H9 (cell line): Measurements from ENCODE around the gene SEMA4D. TPM values are rescaled to one million over a fixed set of nuclear protein-coding genes. Genes with fewer than 3 reads are reported as not detected.

Experiments used
- DNase-seq: peaks from one replicate; pipeline ENCODE4 v3.0.0-alpha.2; 2017
- H2AFZ ChIP-seq: one replicate; pipeline ENCODE4 v1.6.1; 2013; ENCODE audit warnings: mild to moderate bottlenecking, low read length, control low read depth, moderate library complexity
- H2AK5ac ChIP-seq: 2 replicates; pipeline ENCODE4 v1.6.1; 2013; ENCODE audit warnings: low read length, control low read depth, mixed read lengths; ENCODE audit not compliant: insufficient read length
- H2BK120ac ChIP-seq: one replicate; pipeline ENCODE4 v1.6.1; 2013; ENCODE audit warnings: low read depth, mild to moderate bottlenecking, low read length, control low read depth, inconsistent platforms; ENCODE audit not compliant: poor library complexity, severe bottlenecking
- H2BK12ac ChIP-seq: 2 replicates; pipeline ENCODE4 v1.6.1; 2013; ENCODE audit warnings: low read length, control low read depth, mixed read lengths, low read depth; ENCODE audit not compliant: insufficient read length
- H2BK15ac ChIP-seq: 2 replicates; pipeline ENCODE4 v1.6.1; 2013; ENCODE audit warnings: low read depth, low read length, control low read depth
- H2BK20ac ChIP-seq: one replicate; pipeline ENCODE4 v1.6.1; 2013; ENCODE audit warnings: low read depth, mild to moderate bottlenecking, low read length, control low read depth, inconsistent platforms; ENCODE audit not compliant: poor library complexity, severe bottlenecking
- H2BK5ac ChIP-seq: 2 replicates; pipeline ENCODE4 v1.6.1; 2013; ENCODE audit warnings: low read length, control low read depth, mixed read lengths; ENCODE audit not compliant: insufficient read length
- H3K14ac ChIP-seq: 2 replicates; pipeline ENCODE4 v1.6.1; 2013; ENCODE audit warnings: low read length, control low read depth; ENCODE audit not compliant: insufficient read depth
- H3K18ac ChIP-seq: 2 replicates; pipeline ENCODE4 v1.6.1; 2013; ENCODE audit warnings: low read depth, mild to moderate bottlenecking, mixed read lengths, low read length, control low read depth; ENCODE audit not compliant: insufficient read length
- H3K23ac ChIP-seq: 2 replicates; pipeline ENCODE4 v1.6.1; 2013; ENCODE audit warnings: low read length, control low read depth, mixed read lengths, low read depth; ENCODE audit not compliant: insufficient read length
- H3K23me2 ChIP-seq: 2 replicates; pipeline ENCODE4 v1.6.1; 2013; ENCODE audit warnings: low read depth, mild to moderate bottlenecking, mixed read lengths, low read length, control low read depth; ENCODE audit not compliant: insufficient read length, poor library complexity, severe bottlenecking
- H3K27ac ChIP-seq: 2 replicates; pipeline ENCODE4 v1.5.1; 2013; ENCODE audit warnings: low read length, control low read depth, mixed read lengths, low read depth; ENCODE audit not compliant: insufficient read length
- H3K27me3 ChIP-seq: 2 replicates; pipeline ENCODE4 v1.6.1; 2013; ENCODE audit warnings: low read length, control low read depth, inconsistent platforms; ENCODE audit not compliant: insufficient read depth
- H3K4ac ChIP-seq: 2 replicates; pipeline ENCODE4 v1.6.1; 2013; ENCODE audit warnings: low read depth, mild to moderate bottlenecking, control low read depth, inconsistent platforms, low read length, moderate library complexity
- H3K4me1 ChIP-seq: 2 replicates; pipeline ENCODE4 v1.6.1; 2013; ENCODE audit warnings: low read length, control low read depth, inconsistent platforms; ENCODE audit not compliant: insufficient read depth
- H3K4me2 ChIP-seq: 2 replicates; pipeline ENCODE4 v1.6.1; 2013; ENCODE audit warnings: low read length, control low read depth, mixed read lengths; ENCODE audit not compliant: insufficient read length, insufficient read depth
- H3K56ac ChIP-seq: 2 replicates; pipeline ENCODE4 v1.6.1; 2013; ENCODE audit warnings: low read depth, mild to moderate bottlenecking, mixed read lengths, low read length, control low read depth; ENCODE audit not compliant: insufficient read length
- H3K79me1 ChIP-seq: 2 replicates; pipeline ENCODE4 v1.6.1; 2013; ENCODE audit warnings: low read depth, mild to moderate bottlenecking, moderate library complexity, low read length, control low read depth, inconsistent platforms; ENCODE audit not compliant: insufficient read depth, poor library complexity, severe bottlenecking
- H3K79me2 ChIP-seq: 2 replicates; pipeline ENCODE4 v1.6.1; 2013; ENCODE audit warnings: low read length, control low read depth, inconsistent platforms; ENCODE audit not compliant: insufficient read depth
- H3K9ac ChIP-seq: 2 replicates; pipeline ENCODE4 v1.6.1; 2013; ENCODE audit warnings: low read length, control low read depth, mixed read lengths; ENCODE audit not compliant: insufficient read length; ENCODE audit errors: extremely low read depth
- H3K9me3 ChIP-seq: one replicate; pipeline ENCODE4 v1.6.1; 2013; ENCODE audit warnings: low read depth, low read length, inconsistent platforms; ENCODE audit not compliant: control insufficient read depth
- H3T11ph ChIP-seq: one replicate; pipeline ENCODE4 v1.6.1; 2013; ENCODE audit warnings: mild to moderate bottlenecking, low read length, control low read depth, inconsistent platforms
- H4K20me1 ChIP-seq: one replicate; pipeline ENCODE4 v1.6.1; 2013; ENCODE audit not compliant: control insufficient read depth, insufficient read length, insufficient read depth
- H4K5ac ChIP-seq: 2 replicates; pipeline ENCODE4 v1.6.1; 2013; ENCODE audit warnings: low read depth, mild to moderate bottlenecking, mixed read lengths, low read length, control low read depth; ENCODE audit not compliant: insufficient read length
- H4K8ac ChIP-seq: replicated peaks from 2 replicates; pipeline ENCODE4 v1.6.1; 2013; ENCODE audit warnings: low read length, control low read depth, mixed read lengths, low read depth; ENCODE audit not compliant: insufficient read length
- H4K91ac ChIP-seq: 2 replicates; pipeline ENCODE4 v1.6.1; 2013; ENCODE audit warnings: low read depth, mild to moderate bottlenecking, moderate library complexity, mixed read lengths, low read length, control low read depth; ENCODE audit not compliant: insufficient read length
- H3K27ac Mint-ChIP-seq, 3 experiments: 2 replicates in 2 of 3; 3 replicates in 1 of 3; pipeline ENCODE4 v1.8.0; 2020 to 2021; ENCODE audit warnings: mixed read lengths in 3 of 3, mild to moderate bottlenecking in 1 of 3, moderate library complexity in 1 of 3
- H3K27me3 Mint-ChIP-seq: 2 replicates; pipeline ENCODE4 v1.8.0; 2021; ENCODE audit warnings: low read depth, mild to moderate bottlenecking, moderate library complexity, mixed read lengths
- H3K36me3 Mint-ChIP-seq, 3 experiments: 2 replicates in 2 of 3; 3 replicates in 1 of 3; pipeline ENCODE4 v1.8.0; 2020 to 2021; ENCODE audit warnings: low read depth in 3 of 3, mixed read lengths in 3 of 3; ENCODE audit not compliant: insufficient read depth in 1 of 3
- H3K4me1 Mint-ChIP-seq, 2 experiments: 2 replicates each; pipeline ENCODE4 v1.8.0; 2020; ENCODE audit warnings: mixed read lengths in 2 of 2
- H3K4me3 Mint-ChIP-seq, 2 experiments: 2 replicates in 1 of 2; 3 replicates in 1 of 2; pipeline ENCODE4 v1.8.0; 2020 to 2021; ENCODE audit warnings: mild to moderate bottlenecking in 2 of 2, mixed read lengths in 2 of 2, moderate library complexity in 1 of 2
- H3K9me3 Mint-ChIP-seq, 2 experiments: 2 replicates in 1 of 2; 3 replicates in 1 of 2; pipeline ENCODE4 v1.8.0; 2020; ENCODE audit warnings: mild to moderate bottlenecking in 2 of 2, mixed read lengths in 2 of 2, moderate library complexity in 1 of 2
- CTCF ChIP-seq: fragments of 200-600 bp; sonication (generic); conservative IDR thresholded peaks from 3 replicates; pipeline ENCODE4 v1.8.0; 2021; ENCODE audit warnings: antibody characterized with exemption, mild to moderate bottlenecking
- WGBS: extraction: QIAGEN DNeasy Blood & Tissue Kit; methylation state at CpG from one replicate; pipeline ENCODE4 v1.1.7; 2013; ENCODE audit warnings: missing lambda C conversion rate, low lambda C conversion rate, mixed read lengths; ENCODE audit not compliant: insufficient read length; ENCODE audit errors: extremely low coverage; 5-methylcytosine and 5-hydroxymethylcytosine counted together
- total RNA-seq: library from RNA; stranded (reverse); gene quantifications from 2 replicates; pipeline ENCODE4 v1.2.1, GENCODE V29; 2021

Gene SEMA4D
- total RNA-seq, 1 experiment from 2014 or later, result 47.2 TPM

- H3T11ph ChIP-seq, result no peak overlapping the region
- H2BK12ac ChIP-seq, result no peak overlapping the region
- no peak overlapping the region for H3K4me2 ChIP-seq
- WGBS, result no CpG with 5 or more reads among the region's 21 CpGs
- H4K91ac ChIP-seq, result no peak overlapping the region
- no peaks in the 10 kb centered on the region for H3K79me1 ChIP-seq
- H4K8ac ChIP-seq, result no peak overlapping the region
- H3K4me1 ChIP-seq, result no peaks in the 10 kb centered on the region
- H2AFZ ChIP-seq, result no peak overlapping the region
- H3K27ac Mint-ChIP-seq, result 0 out of 7 replicates have a peak overlapping the region, but pooled peaks of 1 of the 3 experiments have one; percentile 68
- H3K4me3 Mint-ChIP-seq, result no peak overlapping the region
- H3K14ac ChIP-seq, result no peak overlapping the region
- H3K4ac ChIP-seq, result no peak overlapping the region
- H3K23ac ChIP-seq, result no peak overlapping the region
- DNase-seq, result no peak
- H2BK20ac ChIP-seq, result no peak overlapping the region
- H3K27ac ChIP-seq, result no peak overlapping the region
- H2BK5ac ChIP-seq, result no peak overlapping the region
- no peak overlapping the region for H2BK15ac ChIP-seq
- peaks cover 3 to 5% of the 10 kb centered on the region in 2 experiments; a peak in 2 of 4 replicates for H3K4me1 Mint-ChIP-seq
- no peak overlapping the region for H3K9ac ChIP-seq
- no peaks in the 10 kb centered on the region for H3K23me2 ChIP-seq
- no peak overlapping the region for H3K18ac ChIP-seq
- no peaks in the 10 kb centered on the region for H3K9me3 ChIP-seq
- no peaks in the 10 kb centered on the region for H4K20me1 ChIP-seq
- no peak for TF ChIP-seq CTCF
- no peak overlapping the region for H3K56ac ChIP-seq
- no peak overlapping the region for H4K5ac ChIP-seq
- no peaks in the 10 kb centered on the region for H3K27me3 Mint-ChIP-seq
- H3K9me3 Mint-ChIP-seq, result no peaks in the 10 kb centered on the region
- H2AK5ac ChIP-seq, result no peak overlapping the region
- no peaks in the 10 kb centered on the region for H3K79me2 ChIP-seq
- no peak overlapping the region for H2BK120ac ChIP-seq
- no peaks in the 10 kb centered on the region for H3K27me3 ChIP-seq
- H3K36me3 Mint-ChIP-seq, result peaks cover 12 to 60% (median 56%) of the 10 kb centered on the region in 3 experiments; a peak in 6 of 7 replicates
Observed at GRCh38 chr9:89378541-89378940, 119.4 kb downstream of the SEMA4D start.
